Caki2 (cell line): ENCODE measurements around the gene DDAH1. TPM values are rescaled to one million over a fixed set of nuclear protein-coding genes. Genes with fewer than 3 reads are reported as not detected.

Source experiments
- DNase-seq: peaks from one replicate; pipeline ENCODE4 v3.0.0-alpha.2; 2015; ENCODE audit warnings: low read depth
- in situ Hi-C: cut with HindIII; loops from 2 replicates; pipeline ENCODE4 v1.10.0; 2016; ENCODE audit warnings: low sequenced_read_pairs, low pct_unique_long_range_greater_than_20kb, mixed read lengths
- total RNA-seq: library from RNA; depleted of rRNA; stranded (reverse); fragments of >200 nt; shearing (Covaris generic); gene quantifications from 2 replicates; pipeline ENCODE4 v1.2.3, GENCODE V29; 2014; ENCODE audit warnings: low replicate concordance

The DDAH1 gene
- total RNA-seq, 1 experiment from 2014 or later, result 16.9 TPM

GRCh38 chr1:85307987-85308832 lies 156.7 kb downstream of the DDAH1 start:
- peak; percentile 77 for DNase-seq
- in situ Hi-C loops, result loop anchor here (25.0 kb wide), 1 partner anchor 404 kb away; the partner anchor contains the start of gene ZNHIT6

- in situ Hi-C loops, result loop anchor here (25.0 kb wide), 1 partner anchor 406 kb away; the partner anchor contains the start of gene ZNHIT6
- no peak for DNase-seq
These were observed 158.7 kb downstream of the DDAH1 start for GRCh38 chr1:85306236-85306635.

DNA sequence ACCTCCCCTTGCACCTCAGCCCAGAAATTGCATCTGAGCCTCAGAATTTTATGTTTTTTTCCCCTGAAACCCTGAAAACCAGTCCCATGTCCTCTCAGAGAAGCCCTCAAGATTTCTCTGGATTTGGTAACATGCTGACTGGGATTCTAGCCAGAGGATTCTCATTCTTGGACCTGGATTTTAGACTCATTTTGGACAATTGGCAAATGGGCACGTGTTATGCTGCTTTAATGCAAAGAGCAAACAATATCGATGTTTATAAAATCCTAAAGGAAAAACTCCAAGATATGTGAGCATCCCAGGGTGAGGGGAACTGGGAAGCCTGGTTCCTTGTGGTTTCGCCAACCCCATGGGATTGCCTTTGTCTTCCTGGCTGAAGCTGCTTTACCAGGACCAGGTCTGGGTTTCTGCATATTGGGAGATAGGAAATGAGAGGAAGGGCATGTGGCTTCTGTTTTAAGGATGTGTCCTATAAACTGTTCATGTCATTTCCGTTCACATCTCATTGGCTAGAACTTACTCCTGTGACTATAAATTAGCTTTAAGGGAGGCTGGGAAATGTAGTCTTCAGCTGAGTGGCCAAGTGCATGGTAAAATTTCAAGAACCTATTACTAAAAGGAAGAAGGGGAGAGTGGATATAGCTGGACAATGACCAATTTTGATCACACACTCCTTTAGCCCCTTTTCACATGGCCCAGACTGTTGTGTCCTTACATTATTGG lies 161.4 kb downstream of the DDAH1 start:
- DNase-seq, result no peak
- in situ Hi-C loops, result loop anchor here (25.0 kb wide), 1 partner anchor 409 kb away; the partner anchor contains the start of gene ZNHIT6

GRCh38 chr1:85300140-85300539 lies 164.8 kb downstream of the DDAH1 start:
- no peak for DNase-seq
- in situ Hi-C loops, result loop anchor here (25.0 kb wide), 1 partner anchor 412 kb away; the partner anchor contains the start of gene ZNHIT6

GRCh38 chr1:85297855-85298629 lies 166.9 kb downstream of the DDAH1 start:
- peak; percentile 95 for DNase-seq
- in situ Hi-C loops, result no loop called here

DNA sequence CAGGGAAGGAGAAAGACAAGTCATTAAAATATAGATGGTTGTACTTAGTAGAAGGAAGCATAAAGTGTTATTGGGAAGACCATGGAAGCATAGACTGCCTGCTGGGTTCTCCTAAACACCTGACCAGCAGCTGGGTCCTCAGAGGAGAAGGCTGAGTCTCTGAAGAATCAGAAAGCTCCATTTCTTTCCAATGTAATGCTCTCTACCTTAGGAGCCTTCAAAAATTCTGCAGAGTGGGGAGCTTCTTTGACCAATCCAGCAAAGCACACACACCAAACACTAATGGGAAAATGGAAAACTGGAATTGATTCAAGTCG lies 167.5 kb downstream of the DDAH1 start:
- in situ Hi-C loops, result no loop called here
- DNase-seq, result no peak

GRCh38 chr1:85296980-85297379 lies 168.0 kb downstream of the DDAH1 start:
- in situ Hi-C loops, result no loop called here
- no peak for DNase-seq

- in situ Hi-C loops, result no loop called here
- no peak for DNase-seq
These were observed 169.3 kb downstream of the DDAH1 start for GRCh38 chr1:85295654-85296053.

- peak; percentile 72 for DNase-seq
- in situ Hi-C loops, result no loop called here
These were observed 169.9 kb downstream of the DDAH1 start for GRCh38 chr1:85295006-85295431.

DNA sequence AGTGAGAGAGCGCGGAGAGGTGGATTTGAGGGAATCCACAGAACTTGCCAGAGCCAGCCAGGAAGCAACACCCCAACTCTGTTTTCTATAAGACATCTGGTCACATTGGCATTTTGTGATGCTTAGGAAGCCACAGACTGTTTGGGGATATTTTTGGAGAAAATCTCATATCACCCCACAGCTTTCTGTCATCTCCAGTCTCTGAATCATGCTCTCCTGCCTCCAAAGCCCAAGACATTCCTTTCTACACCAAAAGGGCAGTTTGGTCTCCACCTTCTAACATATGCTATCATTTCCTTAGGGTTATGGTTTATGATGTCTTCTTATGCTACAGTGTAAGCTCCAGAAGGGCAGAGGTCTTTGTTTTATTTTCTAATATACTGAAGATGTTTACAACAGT lies 174.1 kb downstream of the DDAH1 start:
- DNase-seq, result no peak
- in situ Hi-C loops, result no loop called here

GRCh38 chr1:85289848-85290335 lies 175.1 kb downstream of the DDAH1 start:
- in situ Hi-C loops, result no loop called here
- no peak for DNase-seq

- in situ Hi-C loops, result no loop called here
These were observed 175.6 kb downstream of the DDAH1 start for GRCh38 chr1:85289207-85289847.

DNA sequence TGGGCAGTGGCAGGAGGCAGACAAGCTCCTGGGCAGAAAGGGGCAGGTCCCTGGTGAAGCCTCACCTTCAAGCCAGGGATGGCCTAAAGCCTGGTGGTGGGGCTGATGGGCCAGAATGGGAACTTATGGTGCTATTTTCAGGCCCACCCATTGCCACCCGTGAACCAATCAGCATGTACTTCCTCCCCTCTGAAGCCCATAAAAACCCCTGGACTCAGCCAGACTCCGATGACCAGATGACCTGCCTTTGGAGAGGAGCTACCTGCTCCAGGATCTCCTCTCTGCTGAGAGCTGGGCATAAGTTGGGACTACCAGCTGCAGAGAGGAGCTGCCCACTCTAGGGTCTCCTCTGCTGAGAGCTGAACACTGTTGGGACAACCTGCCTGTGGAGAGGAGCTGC lies 180.8 kb downstream of the DDAH1 start:
- in situ Hi-C loops, result no loop called here
- DNase-seq, result no peak

More at GRCh38 chr1:85289207-85289847, 175.6 kb downstream of the DDAH1 start:
- DNase-seq, result peak; percentile 82

DNA sequence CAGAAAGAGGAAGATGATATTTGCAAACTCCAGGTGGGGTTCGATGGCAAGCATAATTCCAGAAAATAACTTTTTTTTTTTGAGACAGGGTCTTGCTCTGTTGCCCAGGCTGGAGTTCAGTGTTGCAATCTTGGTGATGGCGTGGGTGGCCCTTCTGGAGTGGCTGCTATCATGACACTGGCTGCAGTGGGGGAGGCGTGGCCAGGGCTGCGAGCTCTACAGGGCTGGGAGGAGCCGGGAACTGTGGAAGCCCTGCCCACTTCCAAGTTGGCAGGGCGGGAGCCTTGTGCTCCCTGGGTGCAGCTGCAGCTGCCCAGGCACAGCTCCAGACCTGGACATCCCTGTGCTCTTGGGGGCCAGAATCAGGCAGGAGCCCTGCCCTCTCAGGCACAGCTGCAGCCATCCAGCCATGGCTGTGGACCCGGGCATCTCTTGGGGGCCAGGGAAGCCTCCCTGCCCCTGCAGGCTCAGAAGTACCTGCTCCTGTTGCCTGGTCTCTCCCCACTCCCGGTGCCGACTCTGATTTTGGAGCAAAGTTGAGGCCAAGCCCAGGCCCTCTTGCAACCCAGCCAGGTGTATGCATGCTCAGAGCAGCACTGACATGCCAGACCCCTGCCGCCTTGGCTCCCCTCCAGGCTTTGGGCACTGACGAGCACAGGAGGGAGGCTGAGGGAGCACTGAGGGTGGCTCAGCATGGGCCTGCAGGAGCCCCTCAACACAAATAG lies 181.3 kb downstream of the DDAH1 start:
- DNase-seq, result peak; percentile 49
- in situ Hi-C loops, result no loop called here

DNA sequence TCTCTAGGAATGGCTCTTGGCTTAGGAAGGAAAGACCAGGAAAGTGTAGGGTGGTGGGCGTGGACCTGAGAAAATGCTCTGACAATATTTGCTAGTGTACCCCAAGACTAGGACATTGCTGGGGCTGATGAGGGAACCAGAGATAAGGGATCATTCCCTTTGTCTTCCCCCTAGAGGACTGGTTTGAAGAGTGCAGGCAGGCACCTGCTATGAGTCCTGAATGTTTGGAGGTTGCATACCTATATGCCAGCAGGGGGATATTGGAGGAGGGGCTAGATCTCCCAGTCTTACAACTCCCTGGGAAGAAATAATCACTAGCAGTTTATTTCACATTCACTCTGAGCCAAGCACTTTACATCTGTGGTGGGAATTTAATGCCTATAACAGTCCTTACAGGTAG lies 182.5 kb downstream of the DDAH1 start:
- in situ Hi-C loops, result no loop called here
- DNase-seq, result no peak

- DNase-seq, result no peak
- in situ Hi-C loops, result no loop called here
These were observed 184.3 kb downstream of the DDAH1 start for GRCh38 chr1:85280636-85281035.

- in situ Hi-C loops, result no loop called here
- DNase-seq, result no peak
These were observed 185.4 kb downstream of the DDAH1 start for GRCh38 chr1:85279458-85280080.
